GM18502 (cell line): Measurements from ENCODE around the gene C2CD2.

Experiments
- ATAC-seq: cut with Tn5 transposase; IDR thresholded peaks from one replicate; pipeline ENCODE4 v1.9.1; 2021; ENCODE audit warnings: mild to moderate bottlenecking; ENCODE audit not compliant: unreplicated experiment, poor library complexity

C2CD2 gene

DNA sequence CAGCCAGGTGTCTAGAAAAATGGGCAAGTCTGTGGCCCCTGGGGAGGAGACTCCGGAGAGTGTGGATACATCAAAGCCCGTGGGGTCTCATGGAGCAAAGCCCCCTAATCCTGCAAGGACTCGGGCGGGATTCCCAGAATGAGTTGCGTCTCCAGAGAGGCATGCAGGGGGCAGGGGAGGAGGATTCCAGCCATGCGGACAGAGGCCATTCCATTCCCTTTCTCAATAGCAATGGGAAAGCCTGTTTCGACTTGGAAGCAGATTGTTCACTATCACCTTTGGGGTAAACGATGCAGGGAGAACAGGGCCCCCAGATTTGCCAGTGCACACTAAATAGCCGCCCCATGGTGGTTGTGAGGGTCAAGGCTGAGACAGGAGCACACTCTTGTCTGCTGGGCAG is 59.3 kb downstream of the C2CD2 start:
- no peak for ATAC-seq

DNA sequence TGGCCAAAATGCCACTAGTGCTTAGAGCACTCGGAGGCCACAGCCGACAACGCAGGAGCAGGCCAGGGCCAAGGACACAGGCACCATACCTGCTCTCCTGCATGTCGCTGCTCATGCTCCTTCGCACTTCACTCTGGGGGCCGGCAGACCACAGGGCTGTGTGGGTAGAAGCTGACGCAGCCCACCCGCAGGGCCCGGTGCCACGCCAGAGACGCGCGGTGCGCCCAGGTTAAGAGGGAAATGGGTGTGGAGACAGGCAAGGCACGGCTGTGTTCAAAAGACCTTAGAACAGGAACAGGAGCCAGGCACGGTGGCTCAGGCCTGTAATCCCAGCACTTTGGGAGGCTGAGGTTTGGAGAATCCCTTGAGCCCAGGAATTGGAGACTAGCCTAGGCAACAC is 61.1 kb downstream of the C2CD2 start:
- no peak for ATAC-seq

DNA sequence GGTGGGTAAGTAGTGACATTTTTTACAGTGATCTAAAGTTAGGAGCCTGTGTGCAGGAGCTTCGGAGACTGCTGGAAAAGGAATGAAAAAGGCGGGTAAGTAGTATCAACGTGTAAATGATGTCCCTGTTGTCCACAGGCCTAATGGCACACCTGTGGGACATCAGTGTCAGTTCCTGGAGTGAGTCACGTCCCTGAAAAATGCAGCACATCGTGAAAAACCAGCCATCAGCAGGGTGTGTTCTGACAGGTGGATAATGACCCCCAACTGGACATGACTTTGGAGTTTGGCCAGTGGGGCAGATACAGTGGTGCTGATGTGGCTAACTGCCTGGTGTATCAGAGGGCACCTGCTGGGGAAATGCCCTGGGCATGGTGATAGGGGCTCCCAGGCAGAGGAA is 62.7 kb downstream of the C2CD2 start:
- no peak for ATAC-seq

DNA sequence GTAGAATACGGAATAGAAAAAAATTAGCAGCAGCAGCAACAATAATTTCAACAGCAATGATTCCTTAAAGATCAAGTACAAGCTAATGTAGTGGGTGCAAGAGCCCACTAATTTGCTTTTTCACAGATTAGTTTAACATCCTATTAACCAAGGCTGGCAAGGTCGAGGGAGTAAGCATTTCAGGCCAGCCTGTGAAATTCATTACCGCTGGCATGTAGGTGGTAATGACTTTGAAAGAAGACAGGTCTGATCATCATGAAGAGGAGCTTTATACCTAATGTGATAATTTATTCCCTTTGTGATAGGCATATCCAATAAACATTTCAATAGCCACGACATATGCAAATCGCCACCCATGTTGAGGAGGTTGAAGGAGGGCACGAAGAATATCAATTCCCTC is 63.5 kb downstream of the C2CD2 start:
- ATAC-seq, result no peak

DNA sequence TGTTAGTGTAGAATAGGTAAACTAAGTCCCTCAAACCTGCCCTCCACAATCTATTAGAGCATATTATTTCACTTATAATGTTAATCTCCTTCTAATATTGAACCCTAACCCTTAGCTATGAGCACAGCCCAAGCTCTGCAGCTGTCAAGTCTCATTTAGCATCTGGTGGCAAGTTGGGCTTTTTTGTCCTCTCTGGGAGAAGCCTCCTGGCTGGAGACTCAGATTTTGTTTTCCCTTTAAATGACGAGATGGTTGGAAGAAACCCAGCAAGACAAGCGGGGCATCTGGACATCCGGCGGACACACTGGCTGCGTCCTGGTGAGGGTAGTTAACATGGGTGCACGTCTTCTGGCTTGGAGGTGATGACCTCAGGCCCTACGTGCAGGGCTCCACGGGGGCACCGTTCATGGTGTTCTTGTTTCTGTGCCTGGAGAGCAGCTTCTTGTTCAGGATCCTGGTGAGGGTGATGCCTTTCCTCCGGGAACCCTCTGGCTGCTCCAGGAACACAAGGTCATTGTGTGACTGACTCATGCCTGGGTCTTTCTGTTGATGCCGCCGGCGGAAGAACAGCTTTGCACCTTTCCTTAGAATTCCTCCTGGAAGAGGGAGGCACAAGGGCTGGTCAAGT is 65.0 kb downstream of the C2CD2 start:
- no peak for ATAC-seq

DNA sequence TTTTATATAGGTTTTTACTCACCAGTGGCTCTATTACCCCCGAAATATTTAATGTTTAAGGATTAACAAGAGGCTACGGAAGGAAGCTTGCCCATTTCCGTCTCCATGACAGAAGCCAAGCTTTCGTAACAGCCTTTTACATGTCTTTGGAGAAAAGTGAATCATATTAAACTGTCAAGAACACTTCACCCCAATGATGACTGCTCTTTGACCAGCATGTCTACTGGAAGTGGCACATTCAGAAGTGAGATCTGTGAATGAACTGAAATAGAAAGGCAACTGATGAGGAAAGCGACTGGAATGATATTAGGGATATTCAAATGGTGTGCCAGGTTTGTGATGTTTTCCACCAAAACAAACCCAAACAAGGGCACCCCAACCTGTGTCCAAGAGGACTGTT is 66.2 kb downstream of the C2CD2 start:
- ATAC-seq, result no peak

DNA sequence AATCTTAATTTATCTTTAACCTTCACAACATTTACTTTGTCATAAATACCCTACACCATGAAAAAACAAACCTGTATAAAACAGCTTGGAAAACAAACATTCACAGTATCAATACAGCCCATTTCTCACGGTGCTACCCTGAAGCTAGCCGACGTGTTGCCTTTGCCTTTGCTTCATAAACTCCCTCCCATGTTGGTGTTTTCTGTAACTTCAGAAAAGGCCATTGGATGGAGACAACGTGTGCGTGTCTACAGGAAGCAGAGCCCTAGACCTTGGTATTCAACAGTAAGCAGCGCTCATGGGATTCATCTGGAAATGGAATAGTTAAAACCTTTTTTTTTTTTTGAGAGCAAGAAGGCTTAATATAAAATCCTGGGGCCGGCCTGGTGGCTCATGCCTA is 67.5 kb downstream of the C2CD2 start:
- no peak for ATAC-seq

DNA sequence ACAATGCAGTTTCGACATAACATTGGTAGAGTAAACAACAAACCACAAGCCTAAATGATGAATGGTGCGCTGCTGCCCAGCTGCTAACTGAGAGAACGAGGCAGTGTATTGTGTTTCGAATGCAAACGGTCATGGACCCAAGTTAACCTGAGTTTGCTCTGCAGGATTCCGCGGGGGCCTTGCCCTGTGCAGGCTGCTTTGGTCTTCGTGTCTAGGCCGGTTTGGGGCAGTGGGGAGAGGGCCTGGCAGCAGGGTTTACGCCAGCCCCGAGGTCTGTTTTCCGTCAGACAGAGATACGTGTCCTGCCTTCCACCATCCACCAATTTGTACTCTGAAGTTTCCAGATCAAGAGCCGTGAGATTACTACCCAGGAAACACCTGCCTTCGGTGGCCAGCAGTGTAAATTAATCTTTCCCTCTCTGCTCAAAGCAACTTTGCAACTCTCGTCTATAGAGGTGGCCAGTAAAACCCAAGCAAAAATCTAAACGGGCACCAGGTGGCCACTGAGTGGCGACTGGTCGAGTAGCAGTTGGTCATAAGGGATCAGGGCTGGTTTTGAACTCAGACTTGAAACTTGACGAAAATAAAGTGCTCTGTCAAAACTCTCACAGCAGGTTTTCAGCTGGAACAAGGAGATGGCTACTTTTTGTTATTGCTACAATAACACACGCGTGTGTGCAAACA is 68.3 kb downstream of the C2CD2 start:
- ATAC-seq, result no peak

DNA sequence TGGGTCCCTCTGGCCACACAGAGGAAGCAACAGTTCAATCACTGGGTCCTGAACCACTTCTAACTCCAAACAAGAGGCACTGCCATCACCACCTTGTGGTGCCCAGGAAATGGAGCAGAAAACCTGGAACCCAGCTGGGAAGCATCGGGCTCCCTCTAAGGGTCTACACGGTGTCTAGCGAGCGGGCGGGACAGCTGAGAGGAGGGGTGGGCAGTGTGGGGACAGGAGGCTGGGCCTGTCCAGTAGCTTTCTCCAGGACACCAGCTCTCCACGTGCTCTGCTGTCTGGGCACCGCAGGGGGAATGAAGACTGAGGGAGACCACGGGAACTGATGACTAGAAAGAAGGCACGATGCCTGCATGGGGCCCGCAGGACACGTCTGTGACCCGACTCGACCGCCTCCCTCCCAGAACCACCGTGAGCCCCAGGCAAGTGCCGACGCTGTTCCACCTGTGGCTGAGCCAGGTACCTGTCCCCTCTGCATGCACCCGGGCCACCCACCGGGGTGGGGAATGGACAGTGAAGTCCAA is 69.3 kb downstream of the C2CD2 start:
- ATAC-seq, result no peak

DNA sequence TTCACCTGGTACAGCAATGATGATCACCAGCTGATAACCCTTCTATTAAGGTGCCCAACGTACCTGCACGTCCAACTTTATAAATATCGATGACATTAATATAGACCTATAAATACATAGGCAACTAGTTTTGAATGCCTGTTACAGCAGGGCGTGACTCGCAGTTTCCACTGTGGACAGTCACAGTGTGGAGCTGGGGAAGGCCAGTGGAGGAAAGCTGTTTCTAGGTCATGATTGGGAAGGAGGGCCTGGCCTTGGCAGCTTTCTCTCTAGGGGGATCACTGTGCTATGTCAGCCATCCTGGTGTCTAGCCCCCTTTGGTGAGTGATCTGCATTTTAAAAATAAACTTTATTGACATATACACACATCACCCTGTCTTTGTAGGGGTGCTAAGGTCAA is 70.2 kb downstream of the C2CD2 start:
- ATAC-seq, result no peak

DNA sequence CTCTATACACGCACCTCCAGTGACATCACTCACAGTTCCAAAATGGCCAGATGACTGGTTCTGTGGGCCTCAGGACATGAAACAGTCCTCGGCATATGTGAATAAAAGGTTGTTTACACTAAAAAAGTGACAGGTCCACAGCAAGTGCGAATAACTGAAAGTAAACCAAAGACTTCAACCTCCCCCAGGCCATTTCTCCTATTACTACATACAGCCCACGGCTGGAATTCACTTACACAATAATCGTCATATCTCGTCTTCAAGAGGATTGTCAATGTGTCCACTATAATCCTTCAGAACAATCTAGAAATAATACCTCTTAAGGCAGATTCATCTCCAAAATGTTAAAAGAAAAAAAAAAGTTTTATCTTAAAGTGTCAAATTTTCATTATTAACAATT is 72.8 kb downstream of the C2CD2 start:
- no peak for ATAC-seq

DNA sequence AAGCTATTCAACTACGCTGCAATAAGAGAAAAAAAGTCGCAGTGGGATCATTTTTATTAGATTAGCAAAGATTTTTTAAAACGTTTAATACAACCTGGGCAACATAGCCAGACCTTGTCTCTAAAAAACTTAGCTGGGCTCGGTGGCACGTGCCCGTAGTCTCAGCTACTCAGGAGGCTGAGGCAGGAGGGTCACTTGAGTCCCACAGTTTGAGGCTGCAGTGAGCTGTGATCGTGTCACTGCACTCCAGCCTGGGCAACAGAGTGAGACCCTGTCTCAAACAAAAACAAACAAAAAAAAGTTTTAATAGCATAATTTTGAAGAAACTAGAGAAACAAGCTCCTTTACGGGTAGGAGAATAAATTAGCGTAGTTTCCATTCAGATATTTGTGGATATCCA is 73.7 kb downstream of the C2CD2 start:
- no peak for ATAC-seq

DNA sequence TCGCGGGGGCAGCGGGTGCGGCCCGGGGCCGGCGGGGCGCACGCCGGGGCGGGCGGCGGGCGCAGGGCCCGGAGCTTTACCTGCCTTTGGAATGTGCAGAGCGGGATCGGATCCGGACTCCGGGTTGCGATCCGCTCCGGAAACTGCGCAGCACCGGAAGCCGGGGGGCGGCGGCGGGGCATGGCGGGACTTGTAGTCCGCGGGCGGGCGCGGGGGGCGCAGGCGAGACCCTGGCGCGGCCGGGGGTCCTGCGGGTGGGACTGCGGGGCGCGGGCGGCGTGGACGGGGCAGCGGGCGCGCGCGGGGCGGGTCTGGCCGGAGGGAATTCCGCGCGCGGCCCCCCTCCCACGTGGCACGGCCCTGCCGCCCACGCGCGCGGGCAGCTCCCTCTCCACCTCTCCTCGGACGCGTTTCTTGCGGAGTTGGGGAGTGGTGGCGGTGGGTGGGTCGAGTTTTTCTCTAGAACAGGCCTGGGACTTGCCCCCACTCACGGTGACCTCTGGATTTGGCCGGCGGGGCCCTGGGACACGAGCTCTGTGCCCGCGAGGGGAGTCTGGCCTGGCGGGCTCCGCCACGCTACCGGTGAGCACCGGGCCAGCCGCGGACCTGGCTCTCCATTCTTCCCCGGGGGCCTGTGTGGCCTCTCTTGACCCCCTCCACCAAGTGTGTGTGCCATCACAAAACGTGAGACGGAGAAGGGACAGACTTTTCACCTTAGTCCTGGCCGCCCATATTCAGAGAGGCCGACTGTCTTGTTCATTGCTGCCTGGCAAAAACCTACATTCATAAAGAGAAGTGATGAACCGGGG is 74.4 kb downstream of the C2CD2 start, which contains the start of gene PRDM15:
TSS of gene PRDM15 (minus strand) at position 155 of the 809 bp plus-strand sequence. CDS start 18,981 bp downstream, outside the sequence.
- ATAC-seq, result peak; percentile 69

DNA sequence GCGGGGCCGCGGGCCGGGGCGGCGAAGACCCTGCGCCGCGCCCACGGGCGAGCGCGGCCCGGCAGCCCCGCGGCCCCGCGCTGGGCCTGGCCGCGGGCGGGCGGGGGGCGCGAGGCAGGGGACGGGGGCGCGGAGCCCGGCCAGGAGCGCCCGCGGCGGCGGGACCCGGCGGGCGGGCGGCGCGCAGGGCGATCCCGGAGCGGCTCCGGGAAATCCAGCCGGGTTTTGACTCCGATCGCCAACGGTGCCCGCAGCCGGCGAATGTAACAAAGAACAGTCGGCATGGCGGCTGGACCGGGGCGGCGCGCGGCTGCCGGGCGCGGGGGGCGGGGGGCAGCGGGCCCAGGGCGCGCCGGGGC is 75.0 kb downstream of the C2CD2 start:
- ATAC-seq, result peak; percentile 61

DNA sequence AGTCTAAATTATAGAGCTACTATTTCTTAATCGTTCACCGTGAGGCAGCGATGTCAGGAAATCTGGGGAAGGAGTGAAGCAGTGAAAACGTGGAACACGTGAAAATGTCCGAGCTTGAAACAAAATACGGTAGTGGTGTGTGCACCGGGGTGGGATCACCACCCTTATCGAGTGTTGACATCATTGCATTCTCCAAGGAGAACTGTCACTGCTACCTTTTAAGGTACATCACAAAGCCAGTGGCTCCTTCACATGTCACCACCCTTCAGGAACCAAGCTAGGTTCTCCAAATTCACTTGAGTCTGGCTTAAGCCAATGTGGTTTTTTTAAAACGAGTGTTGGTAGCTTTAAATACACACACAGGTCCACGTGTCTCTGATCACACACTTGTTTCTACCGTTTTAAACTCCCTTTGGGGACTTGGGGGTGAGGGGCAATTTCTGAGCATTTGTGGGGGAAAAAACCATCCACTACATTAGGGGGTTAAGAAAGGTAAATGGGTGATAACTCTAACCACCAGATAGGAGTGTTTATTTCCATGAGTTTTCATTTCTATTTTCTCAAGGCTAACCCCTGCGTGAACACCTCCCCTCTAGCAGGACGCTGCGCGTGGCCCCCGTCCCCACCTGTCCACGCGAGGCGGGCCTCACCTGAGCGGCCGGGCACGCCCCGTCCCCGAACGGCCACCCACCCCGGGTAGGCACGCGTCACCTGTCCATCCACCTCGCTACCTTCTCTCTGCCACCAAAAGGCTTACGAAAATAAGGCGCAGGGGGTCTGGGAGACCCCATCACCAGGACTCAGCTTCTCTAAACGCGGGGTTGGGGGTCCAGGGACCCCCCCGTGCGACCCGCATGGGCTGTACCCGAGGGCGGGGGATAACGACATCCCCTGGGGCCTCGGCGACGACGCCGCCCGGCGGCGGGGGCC is 75.7 kb downstream of the C2CD2 start:
- peak; percentile 37 for ATAC-seq

DNA sequence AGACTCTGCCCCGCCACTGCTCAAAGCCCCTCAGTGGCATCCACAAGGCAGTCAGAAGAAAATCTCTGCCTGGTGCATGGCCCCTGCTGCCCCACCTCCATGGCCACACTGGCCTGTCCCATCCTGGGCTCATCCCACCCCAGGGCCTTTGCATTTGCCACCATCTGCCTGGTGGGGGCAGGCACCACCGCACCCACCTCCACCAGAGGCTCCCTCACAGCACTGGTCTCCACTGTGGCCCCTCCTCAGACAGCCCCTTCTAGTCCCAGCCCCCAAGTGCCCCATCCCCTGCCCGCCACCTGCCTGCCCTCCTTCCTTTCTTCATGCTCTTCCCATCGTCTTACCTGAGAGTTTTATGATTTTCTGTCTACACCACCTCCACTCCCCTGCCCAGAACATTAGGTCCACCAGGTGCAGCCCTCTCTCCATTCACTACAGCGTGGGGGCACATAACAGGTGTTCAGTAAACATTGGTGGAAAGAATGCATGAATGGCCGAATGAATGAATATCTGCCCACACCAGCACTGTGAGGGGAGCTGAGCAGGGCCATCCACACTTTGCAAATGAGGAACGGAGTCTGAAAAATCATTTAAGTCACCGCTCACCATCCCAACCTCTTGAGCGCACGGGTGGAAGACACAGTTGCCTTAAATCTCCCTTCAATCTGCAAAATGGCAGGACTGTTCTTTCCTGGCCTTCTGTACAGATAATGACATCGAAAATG is 76.7 kb downstream of the C2CD2 start:
- ATAC-seq, result no peak

DNA sequence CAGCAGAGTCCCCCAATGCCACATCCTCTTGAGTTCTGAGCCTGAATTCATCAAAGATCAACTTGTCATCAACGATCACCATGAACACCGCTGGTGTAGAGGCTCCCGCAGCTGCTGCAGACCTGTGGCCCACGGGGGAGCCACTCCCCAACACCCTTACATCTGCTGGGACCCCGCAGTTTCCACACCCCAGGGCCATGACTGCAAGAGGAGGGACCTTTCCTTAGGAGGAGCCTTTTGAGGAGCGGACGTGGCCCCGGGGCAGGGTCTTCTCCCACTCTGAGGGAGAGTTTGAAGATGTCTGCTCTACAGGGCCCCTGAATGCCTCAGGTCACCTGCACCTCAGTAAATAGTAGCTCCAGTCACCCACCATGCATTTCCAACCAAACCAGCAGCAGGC is 77.4 kb downstream of the C2CD2 start:
- no peak for ATAC-seq

DNA sequence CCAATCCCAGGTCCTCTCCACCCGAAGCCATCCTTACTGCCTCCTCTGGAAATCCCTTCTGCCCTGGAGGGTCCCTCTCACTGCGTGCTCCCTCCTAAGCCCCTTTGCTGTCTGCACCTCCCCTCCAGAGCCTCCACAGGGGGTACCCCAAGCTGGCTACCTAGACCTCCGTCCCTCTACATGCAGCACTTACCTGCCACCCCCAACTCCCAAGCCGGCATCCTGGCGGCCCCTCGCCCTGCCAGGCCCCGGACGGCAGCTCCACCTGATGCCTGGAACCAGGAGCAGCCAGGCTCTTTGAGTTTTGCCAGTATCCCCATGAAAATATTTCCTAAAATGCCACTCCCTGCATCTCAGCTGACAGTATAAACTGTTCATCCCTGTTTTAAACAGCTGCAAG is 78.7 kb downstream of the C2CD2 start:
- ATAC-seq, result no peak

DNA sequence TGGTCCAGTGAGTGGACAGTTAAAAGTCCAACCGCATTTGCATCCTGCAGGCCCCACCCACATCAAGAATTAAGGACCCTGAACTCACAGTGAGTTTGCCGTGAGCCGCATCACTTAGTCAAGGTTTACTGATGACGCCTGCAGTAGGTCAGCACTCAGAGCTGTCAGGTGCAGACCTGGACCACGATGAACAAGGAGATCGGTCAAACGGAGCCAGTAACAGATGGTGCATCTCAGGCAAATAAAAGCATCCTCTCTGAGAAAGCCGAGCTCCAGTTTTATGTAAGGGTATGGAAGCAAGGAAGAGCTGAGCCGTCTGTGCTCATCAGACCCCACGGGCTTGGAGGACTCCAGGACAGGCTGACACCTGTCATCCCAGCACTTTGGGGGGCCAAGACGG is 79.2 kb downstream of the C2CD2 start:
- no peak for ATAC-seq

DNA sequence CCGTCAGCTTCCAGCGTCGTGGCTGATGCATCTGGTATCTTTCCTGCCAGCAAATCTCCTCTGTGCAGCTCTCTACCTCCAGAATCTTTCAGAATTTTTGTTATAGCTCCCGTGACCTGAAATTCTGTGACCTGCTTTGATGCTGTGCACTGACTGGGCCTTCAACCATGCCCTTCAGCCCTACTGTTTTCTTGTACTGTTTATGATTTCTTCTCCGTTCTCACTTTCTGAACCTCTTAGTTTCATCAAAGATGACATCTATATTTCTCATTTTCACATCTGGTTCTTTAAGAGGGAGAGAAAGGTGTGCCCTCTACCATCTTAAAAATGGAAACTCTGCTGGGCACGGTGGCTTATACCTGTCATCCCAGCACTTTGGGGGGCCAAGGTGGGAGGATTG is 80.4 kb downstream of the C2CD2 start:
- no peak for ATAC-seq
